PC-3 (cell line): ENCODE measurements around the gene TRPV2.

ENCODE experiments used
- CTCF ChIP-seq: fragments of 300-600 bp; sonication (generic); conservative IDR thresholded peaks from 2 replicates; pipeline ENCODE4 v1.5.1; 2017; ENCODE audit warnings: antibody characterized with exemption, low read depth, mild to moderate bottlenecking, low read length
- EZH2 ChIP-seq: fragments of 300-600 bp; sonication (generic); IDR thresholded peaks from one replicate; pipeline ENCODE4 v1.6.1; 2017; ENCODE audit warnings: antibody characterized with exemption, mild to moderate bottlenecking, low read length; ENCODE audit not compliant: unreplicated experiment
- EZH2phosphoT487 ChIP-seq: fragments of 300-600 bp; sonication (generic); IDR thresholded peaks from 2 replicates; pipeline ENCODE4 v1.6.1; 2018; ENCODE audit warnings: mild to moderate bottlenecking, antibody characterized with exemption, low read length, borderline replicate concordance

DNA sequence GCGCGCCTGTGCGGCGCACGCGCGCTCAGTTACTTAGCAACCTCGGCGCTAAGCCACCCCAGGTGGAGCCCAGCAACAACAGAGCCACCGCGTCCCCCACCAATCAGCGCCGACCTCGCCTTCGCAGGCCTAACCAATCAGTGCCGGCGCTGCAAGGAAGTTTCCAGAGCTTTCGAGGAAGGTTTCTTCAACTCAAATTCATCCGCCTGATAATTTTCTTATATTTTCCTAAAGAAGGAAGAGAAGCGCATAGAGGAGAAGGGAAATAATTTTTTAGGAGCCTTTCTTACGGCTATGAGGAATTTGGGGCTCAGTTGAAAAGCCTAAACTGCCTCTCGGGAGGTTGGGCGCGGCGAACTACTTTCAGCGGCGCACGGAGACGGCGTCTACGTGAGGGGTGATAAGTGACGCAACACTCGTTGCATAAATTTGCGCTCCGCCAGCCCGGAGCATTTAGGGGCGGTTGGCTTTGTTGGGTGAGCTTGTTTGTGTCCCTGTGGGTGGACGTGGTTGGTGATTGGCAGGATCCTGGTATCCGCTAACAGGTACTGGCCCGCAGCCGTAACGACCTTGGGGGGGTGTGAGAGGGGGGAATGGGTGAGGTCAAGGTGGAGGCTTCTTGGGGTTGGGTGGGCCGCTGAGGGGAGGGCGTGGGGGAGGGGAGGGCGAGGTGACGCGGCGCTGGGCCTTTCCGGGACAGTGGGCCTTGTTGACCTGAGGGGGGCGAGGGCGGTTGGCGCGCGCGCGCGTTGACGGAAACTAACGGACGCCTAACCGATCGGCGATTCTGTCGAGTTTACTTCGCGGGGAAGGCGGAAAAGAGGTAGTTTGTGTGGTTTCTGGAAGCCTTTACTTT is 34.5 kb upstream of the TRPV2 start, which contains the start of gene UBB:
- TF ChIP-seq CTCF = no peak
- TF ChIP-seq EZH2 = no peak
- no peak for TF ChIP-seq EZH2phosphoT487
